Measurements from ENCODE around the gene GCAT.
A peak's percentile ranks its signal among the peaks of the same experiment; 100 is the strongest.

Gene GCAT

GRCh38 chr22:37804881-37805809, 2.6 kb upstream of the GCAT start:
- peak; percentile 66 for DNase-seq (ENCODE audit: extremely low read depth, low read depth)
- TF ChIP-seq CTCF (IDR thresholded peaks at IDR 0.05; ENCODE audit: low read depth, low read length) = no peak

- no peak for TF ChIP-seq CTCF (IDR thresholded peaks at IDR 0.05; ENCODE audit: low read depth, low read length)
- no peak for DNase-seq (ENCODE audit: extremely low read depth, low read depth)
Measured at GRCh38 chr22:37805810-37806277, 1.9 kb upstream of the GCAT start.

- no peak for TF ChIP-seq CTCF (IDR thresholded peaks at IDR 0.05; ENCODE audit: low read depth, low read length)
- DNase-seq (ENCODE audit: extremely low read depth, low read depth) = no peak
Measured at GRCh38 chr22:37806409-37807333, 1.1 kb upstream of the GCAT start.

- DNase-seq (ENCODE audit: extremely low read depth, low read depth) = no peak
- TF ChIP-seq CTCF (IDR thresholded peaks at IDR 0.05; ENCODE audit: low read depth, low read length) = no peak
Measured at GRCh38 chr22:37808294-37808657, 542 bp downstream of the GCAT start.

- TF ChIP-seq CTCF (IDR thresholded peaks at IDR 0.05; ENCODE audit: low read depth, low read length) = no peak
- no peak for DNase-seq (ENCODE audit: extremely low read depth, low read depth)
Measured at GRCh38 chr22:37809672-37810333, 2.1 kb downstream of the GCAT start.

- DNase-seq (ENCODE audit: extremely low read depth, low read depth) = no peak
- TF ChIP-seq CTCF (IDR thresholded peaks at IDR 0.05; ENCODE audit: low read depth, low read length) = no peak
Measured at GRCh38 chr22:37811867-37812266, 4.1 kb downstream of the GCAT start.

All from AG09319 (cell line).